K562 (cell line): ENCODE results near the gene HPS4. TPM values are rescaled to one million over a fixed set of nuclear protein-coding genes. Genes with fewer than 3 reads are reported as not detected.

Source experiments
- ATAC-seq: fragments of 200-7000 bp; cut with Tn5 transposase; 3 replicates; pipeline ENCODE4 v1.9.1; 2020; ENCODE audit warnings: moderate library complexity
- BruUV-seq: library from RNA; stranded (reverse); fragments of 400-500 nt; replicated peaks from 2 replicates; lab custom pipeline; 2021; lab: Mats Ljungman, UMichigan
- CTCF ChIA-PET: fragments of 300-600 bp; formaldehyde crosslinking; extraction: SDS; loops from one replicate; lab custom pipeline; 2021; ENCODE audit warnings: low intra/inter-chr PET ratio; lab: Yijun Ruan, JAX
- POLR2A ChIA-PET: fragments of 300-600, 350-650 bp; sonication (Branson Sonifier 250); formaldehyde crosslinking; extraction: SDS; loops from one replicate; lab custom pipeline; 2021; ENCODE audit warnings: antibody characterized with exemption, inconsistent platforms; lab: Yijun Ruan, JAX
- DNase-seq, 4 experiments: peaks; one replicate each; pipeline versions ENCODE4 v3.0.0 to v3.0.0-alpha.2; 2011 to 2018; ENCODE audit warnings: low spot score in 3 of 4, mixed read lengths in 3 of 4; ENCODE audit errors: extremely low read depth in 1 of 4
- FAIRE-seq: peaks from 2 replicates; lab custom pipeline; 2011; peaks lifted over from hg19 to GRCh38; lab: Jason Lieb, UNC
- H2AFZ ChIP-seq: 2 replicates; pipeline ENCODE4 v1.6.0; 2011; ENCODE audit warnings: low read depth, low read length, control low read depth, inconsistent platforms
- H3K27ac ChIP-seq: fragments of 200-600 bp; 3 replicates; pipeline ENCODE4 v1.8.0; 2011; ENCODE audit warnings: low read depth, mild to moderate bottlenecking, control low read depth, inconsistent platforms, low read length, moderate library complexity, mixed read lengths; ENCODE audit errors: extremely low read depth
- H3K27me3 ChIP-seq, 2 experiments: fragments of 300-600 bp in 1 of 2; 2 replicates in 1 of 2; 3 replicates in 1 of 2; pipeline versions ENCODE4 v1.6.0 to v1.8.0; 2011; ENCODE audit warnings: inconsistent platforms in 2 of 2, low read length in 2 of 2, mild to moderate bottlenecking in 1 of 2, mixed read lengths in 1 of 2, moderate library complexity in 1 of 2; ENCODE audit not compliant: control insufficient read depth in 2 of 2, insufficient read depth in 2 of 2
- H3K36me3 ChIP-seq: fragments of 300-600 bp; 3 replicates; pipeline ENCODE4 v1.8.0; 2011; ENCODE audit warnings: mild to moderate bottlenecking, low read length, inconsistent platforms; ENCODE audit not compliant: control insufficient read depth, insufficient read depth
- H3K4me1 ChIP-seq, 2 experiments: fragments of 200-600 bp in 1 of 2; replicated peaks in 1 of 2; 2 replicates in 1 of 2; 3 replicates in 1 of 2; pipeline versions ENCODE4 v1.5.1 to v1.8.0; 2011; ENCODE audit warnings: inconsistent platforms in 2 of 2, low read length in 2 of 2, mild to moderate bottlenecking in 1 of 2, mixed read lengths in 1 of 2, moderate library complexity in 1 of 2; ENCODE audit not compliant: control insufficient read depth in 2 of 2, insufficient read depth in 2 of 2
- H3K4me2 ChIP-seq: 2 replicates; pipeline ENCODE4 v1.6.1; 2011; ENCODE audit warnings: low read length, control low read depth, inconsistent platforms, mixed read lengths; ENCODE audit not compliant: insufficient read depth
- H3K4me3 ChIP-seq: fragments of 200-600 bp; sonication (generic), shearing (Covaris generic); 2 replicates; pipeline ENCODE4 v1.5.1; 2016; ENCODE audit warnings: control low read depth, inconsistent platforms
- H3K79me2 ChIP-seq: fragments of 200-600 bp; 3 replicates; pipeline ENCODE4 v1.8.0; 2011; ENCODE audit warnings: low read length, inconsistent platforms; ENCODE audit not compliant: control insufficient read depth, insufficient read depth
- H3K9ac ChIP-seq, 2 experiments: 2 replicates each; pipeline versions ENCODE4 v1.6.0 to v1.6.1; 2011; ENCODE audit warnings: low read depth in 2 of 2, low read length in 2 of 2, control low read depth in 1 of 2, inconsistent platforms in 1 of 2, mild to moderate bottlenecking in 1 of 2, mixed read lengths in 1 of 2; ENCODE audit not compliant: insufficient read depth in 1 of 2
- H3K9me1 ChIP-seq: one replicate; pipeline ENCODE4 v1.6.0; 2011; ENCODE audit warnings: inconsistent platforms, mild to moderate bottlenecking, low read length, moderate library complexity; ENCODE audit not compliant: control insufficient read depth, insufficient read depth
- H3K9me3 ChIP-seq: replicated peaks from 2 replicates; pipeline ENCODE4 v1.5.1; 2011; ENCODE audit warnings: low read depth, low read length, inconsistent platforms; ENCODE audit not compliant: control insufficient read depth, insufficient read depth
- H4K20me1 ChIP-seq: replicated peaks from 2 replicates; pipeline ENCODE4 v1.6.1; 2011; ENCODE audit warnings: low read length, inconsistent platforms, mixed read lengths; ENCODE audit not compliant: control insufficient read depth, insufficient read depth
- BCOR ChIP-seq: fragments of 450-650 bp; IDR thresholded peaks from 2 replicates; pipeline ENCODE4 v1.6.1; 2016
- CEBPB ChIP-seq: fragments of 450-650 bp; IDR thresholded peaks from 2 replicates; pipeline ENCODE4 v1.6.1; 2016; ENCODE audit warnings: missing genetic modification characterization, missing compliant biosample characterization
- KDM1A ChIP-seq, 2 experiments: fragments of 450-650 bp; IDR thresholded peaks; 2 replicates each; pipeline ENCODE4 v1.6.1; 2016; ENCODE audit warnings: mild to moderate bottlenecking in 2 of 2
- MAFG ChIP-seq: fragments of 450-650 bp; conservative IDR thresholded peaks from 2 replicates; pipeline ENCODE4 v1.6.1; 2016; ENCODE audit warnings: missing genetic modification characterization, missing compliant biosample characterization
- NCOR1 ChIP-seq: fragments of 450-650 bp; IDR thresholded peaks from 2 replicates; pipeline ENCODE4 v1.6.1; 2016; ENCODE audit warnings: mild to moderate bottlenecking, moderate library complexity
- NFIC ChIP-seq: fragments of 450-650 bp; IDR thresholded peaks from 2 replicates; pipeline ENCODE4 v1.6.1; 2017; ENCODE audit warnings: mild to moderate bottlenecking, inconsistent platforms
- RBM25 ChIP-seq: fragments of 200-400 bp; formaldehyde crosslinking; IDR thresholded peaks from 2 replicates; pipeline ENCODE4 v1.6.1; 2018; ENCODE audit warnings: low read length, low read depth, moderate library complexity; ENCODE audit not compliant: severe bottlenecking
- ZNF76 ChIP-seq: fragments of 250-450 bp; sonication (Bioruptor Pico); IDR thresholded peaks from 2 replicates; pipeline ENCODE4 v1.4.0; 2020; ENCODE audit warnings: mild to moderate bottlenecking, moderate library complexity, borderline replicate concordance
- WGBS: fragments of 100-300 bp; shearing (Covaris generic); methylation state at CpG from one replicate; pipeline ENCODE4 v1.1.6; 2016; ENCODE audit warnings: low coverage, mixed read lengths; ENCODE audit not compliant: insufficient coverage; ENCODE audit errors: missing lambda C conversion rate; 5-methylcytosine and 5-hydroxymethylcytosine counted together
- in situ Hi-C: fragments of 300-500 bp; cut with MboI; formaldehyde crosslinking; loops from 4 replicates; pipeline ENCODE4 v1.15.0; 2018; ENCODE audit warnings: inconsistent platforms, mixed read lengths
- intact Hi-C: fragments of 100-400 bp; cut with micrococcal nuclease; formaldehyde crosslinking; loops from 2 replicates; pipeline ENCODE4 v1.14.2; 2022
- polyA plus RNA-seq, 8 experiments: library from polyadenylated mRNA; depleted of rRNA in 4 of 8; stranded (reverse) in 5 of 8; unstranded in 3 of 8; fragments of >200 nt; fragmentation: Nextera tagmentation in 2 of 8; fragmentation: Illumina TruSeq in 1 of 8; extraction: Ambion mirVana in 2 of 8; extraction: Trizol in 1 of 8; gene quantifications; 2 replicates each; pipeline versions ENCODE4 v1.2.1 to v1.2.3, GENCODE V29; 2011 to 2014; ENCODE audit warnings: inconsistent platforms in 1 of 8, missing spikeins in 1 of 8
- total RNA-seq, 7 experiments: library from RNA; depleted of rRNA in 6 of 7; stranded (reverse); fragments of >200 nt in 6 of 7; fragmentation: Illumina TruSeq in 2 of 7; extraction: Trizol in 2 of 7; gene quantifications; 2 replicates each; pipeline versions ENCODE4 v1.2.1 to v1.2.3, GENCODE V29; 2011 to 2021; ENCODE audit warnings: low replicate concordance in 1 of 7

The HPS4 gene
- total and polyA plus RNA-seq, 9 of the 15 experiments (the other 6 are each of a cell fraction or from before 2014, with no cell fraction given) = 12.8 to 29.2 (median 25.3) TPM

GRCh38 chr22:26514419-26515161, 31.0 kb upstream of the HPS4 start:
- POLR2A ChIA-PET = interaction anchor here (1.0 to 1.2 kb wide), 2 partner anchors 12 to 18 kb away, joined by 3 read pairs; no protein-coding TSS in a partner anchor
- H3K27me3 ChIP-seq = no peaks in the 10 kb centered on the region
- no peaks in the 10 kb centered on the region for H4K20me1 ChIP-seq
- in situ Hi-C loops = no loop called here
- no peaks in the 10 kb centered on the region for H3K9me3 ChIP-seq
- FAIRE-seq = no peak
- peaks cover 36% of the 10 kb centered on the region for H3K79me2 ChIP-seq
- no peak overlapping the region for H2AFZ ChIP-seq
- BruUV-seq = no TSS peak
- TF ChIP-seq RBM25 (peak; percentile 88), NCOR1 (no peak), ZNF76 (CRISPR knock-in tag) (no peak), BCOR (peak; percentile 48; the same call in 1 of the 2 replicates)
- TF ChIP-seq, all 486 proteins: peak for 2
- no peak overlapping the region for H3K27ac ChIP-seq
- peaks cover 0 to 8% of the 10 kb centered on the region in 2 experiments; a peak in 3 of 5 replicates for H3K4me1 ChIP-seq
- H3K36me3 ChIP-seq = peaks cover 18% of the 10 kb centered on the region; the same call in 2 of the 3 replicates
- H3K4me2 ChIP-seq = no peak overlapping the region
- ATAC-seq (no peak), DNase-seq (no peak)
- 73% methylated on average over 6 of the region's 12 CpGs for WGBS
- H3K9ac ChIP-seq = no peak overlapping the region
- intact Hi-C loops = no loop called here
- H3K9me1 ChIP-seq = no peaks in the 10 kb centered on the region
- CTCF ChIA-PET = no interaction called here
- H3K4me3 ChIP-seq = no peak overlapping the region

GRCh38 chr22:26513838-26514237, 30.3 kb upstream of the HPS4 start:
- 6% methylated on average over 1 of the region's 1 CpG for WGBS
- Histone ChIP-seq H3K27me3 (no peaks in the 10 kb centered on the region), H3K9ac (peak overlapping the region in 1 of 2 experiments; percentile 85; a peak in 1 of 4 replicates), H3K4me2 (peak overlapping the region; percentile 96), H3K36me3 (peaks cover 25% of the 10 kb centered on the region; the same call in 2 of the 3 replicates), H3K4me1 (peaks cover 0 to 8% of the 10 kb centered on the region in 2 experiments; a peak in 3 of 5 replicates), H2AFZ (no peak overlapping the region), H3K9me3 (no peaks in the 10 kb centered on the region), H3K9me1 (no peaks in the 10 kb centered on the region), H3K27ac (0 out of 3 replicates have a peak overlapping the region, but pooled peaks have one; percentile 17), H3K4me3 (peak overlapping the region; percentile 84; the same call in 1 of the 2 replicates), H3K79me2 (peaks cover 36% of the 10 kb centered on the region), H4K20me1 (no peaks in the 10 kb centered on the region)
- POLR2A ChIA-PET = interaction anchor here (1.2 to 1.7 kb wide), 2 partner anchors 8 to 12 kb away, joined by 3 to 7 read pairs; no protein-coding TSS in a partner anchor
- no peak for DNase-seq
- intact Hi-C loops = no loop called here
- no TSS peak for BruUV-seq
- peak; percentile 50 to 51; a peak in 3 of 4 replicates for TF ChIP-seq KDM1A (IDR thresholded peaks at IDR 0.05)
- peak; percentile 47 for TF ChIP-seq CEBPB (tag)
- 0 out of 2 replicates have a peak, but pooled peaks have one; percentile 39 for TF ChIP-seq NFIC
- TF ChIP-seq MAFG (tag) = no peak
- in situ Hi-C loops = no loop called here
- FAIRE-seq = peak; percentile 80
- no peak for ATAC-seq
- CTCF ChIA-PET = no interaction called here
